ENCODE results near the gene RAN.

DNA sequence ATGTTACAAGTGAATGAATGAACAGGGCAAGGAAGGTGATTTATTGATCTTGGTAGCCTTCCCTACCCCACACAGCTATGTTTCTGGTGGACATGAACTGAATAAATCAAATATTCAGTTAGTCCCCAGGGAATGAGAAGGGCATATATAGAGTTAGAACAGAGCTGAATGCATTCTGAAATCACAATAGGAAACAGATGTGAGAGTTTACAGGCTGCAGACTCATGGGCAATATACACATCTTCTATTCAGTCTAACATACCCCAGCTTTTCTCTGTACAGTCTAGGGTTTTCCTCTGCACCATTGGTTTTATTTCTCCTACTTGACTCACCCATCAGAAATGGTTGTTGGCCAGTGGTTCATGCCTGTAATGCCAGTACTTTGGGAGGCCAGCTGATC is 25.5 kb upstream of the RAN start:
- TF ChIP-seq POLR2A (IDR thresholded peaks at IDR 0.05) (no peak), POLR2AphosphoS5 (IDR thresholded peaks at IDR 0.05) (no peak)
- TF ChIP-seq, protein P1, sequence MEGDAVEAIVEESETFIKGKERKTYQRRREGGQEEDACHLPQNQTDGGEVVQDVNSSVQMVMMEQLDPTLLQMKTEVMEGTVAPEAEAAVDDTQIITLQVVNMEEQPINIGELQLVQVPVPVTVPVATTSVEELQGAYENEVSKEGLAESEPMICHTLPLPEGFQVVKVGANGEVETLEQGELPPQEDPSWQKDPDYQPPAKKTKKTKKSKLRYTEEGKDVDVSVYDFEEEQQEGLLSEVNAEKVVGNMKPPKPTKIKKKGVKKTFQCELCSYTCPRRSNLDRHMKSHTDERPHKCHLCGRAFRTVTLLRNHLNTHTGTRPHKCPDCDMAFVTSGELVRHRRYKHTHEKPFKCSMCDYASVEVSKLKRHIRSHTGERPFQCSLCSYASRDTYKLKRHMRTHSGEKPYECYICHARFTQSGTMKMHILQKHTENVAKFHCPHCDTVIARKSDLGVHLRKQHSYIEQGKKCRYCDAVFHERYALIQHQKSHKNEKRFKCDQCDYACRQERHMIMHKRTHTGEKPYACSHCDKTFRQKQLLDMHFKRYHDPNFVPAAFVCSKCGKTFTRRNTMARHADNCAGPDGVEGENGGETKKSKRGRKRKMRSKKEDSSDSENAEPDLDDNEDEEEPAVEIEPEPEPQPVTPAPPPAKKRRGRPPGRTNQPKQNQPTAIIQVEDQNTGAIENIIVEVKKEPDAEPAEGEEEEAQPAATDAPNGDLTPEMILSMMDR (IDR thresholded peaks at IDR 0.05): no peak
